ENCODE measurements around the gene ADK.

DNA sequence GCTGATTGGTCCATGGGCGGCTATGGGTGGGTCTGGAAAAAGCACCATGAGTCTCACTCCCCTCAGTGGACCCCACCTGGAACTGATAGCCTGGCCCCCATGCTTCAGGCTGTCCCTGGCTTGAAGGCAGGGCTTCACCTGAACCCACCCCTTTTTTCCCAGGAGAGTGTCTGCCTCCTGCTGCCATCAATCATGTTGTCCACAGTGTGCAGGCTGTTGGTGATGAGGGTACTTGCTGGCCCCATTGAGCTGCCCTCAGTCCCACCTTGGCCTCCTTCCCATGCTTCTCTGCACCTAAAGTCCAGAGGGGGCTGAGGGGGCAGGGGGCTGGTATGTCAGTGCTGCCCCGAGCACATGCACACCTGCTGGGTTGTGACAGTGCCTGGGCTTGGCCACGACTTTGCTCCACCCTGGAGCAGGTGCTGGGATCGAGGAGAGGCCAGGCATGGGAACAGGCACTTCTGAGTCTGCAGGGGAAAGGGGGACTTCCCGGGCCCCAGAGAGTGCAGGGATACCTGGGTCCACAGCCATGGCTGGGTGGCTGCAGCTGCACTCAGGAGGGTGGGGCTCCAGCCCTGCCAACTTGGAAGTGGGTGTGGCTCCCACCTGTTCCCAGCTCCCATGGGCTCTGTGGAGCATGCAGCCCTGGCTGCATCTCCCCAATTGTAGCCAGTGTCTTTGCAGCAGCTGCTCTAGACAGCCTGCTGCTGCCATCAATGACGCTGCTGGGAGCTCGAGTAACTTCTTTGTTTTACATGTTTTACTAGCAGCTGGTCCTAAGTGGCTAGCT, 56.9 kb downstream of the ADK start:
- TF ChIP-seq CTCF (conservative IDR thresholded peaks at IDR 0.05) = no peak
- TF ChIP-seq ZFX (IDR thresholded peaks at IDR 0.05) = no peak
